Measurements from ENCODE around the gene VSX1.

- no peak for TF ChIP-seq CTCF (IDR thresholded peaks at IDR 0.05)
- TF ChIP-seq POLR2AphosphoS5 (IDR thresholded peaks at IDR 0.05), result no peak
- TF ChIP-seq EP300 (IDR thresholded peaks at IDR 0.05), result no peak
Observed at GRCh38 chr20:25038591-25039015, 43.3 kb downstream of the VSX1 start.

Data from sigmoid colon (tissue), 4 donors.